ENCODE measurements around the gene CIDEB. TPM values are rescaled to one million over a fixed set of nuclear protein-coding genes. Genes with fewer than 3 reads are reported as not detected.

The CIDEB gene
- total and polyA plus RNA-seq, 2 donors (not counting 1 experiment from before 2014, with no cell fraction given), result 26.2 to 32.8 TPM

DNA sequence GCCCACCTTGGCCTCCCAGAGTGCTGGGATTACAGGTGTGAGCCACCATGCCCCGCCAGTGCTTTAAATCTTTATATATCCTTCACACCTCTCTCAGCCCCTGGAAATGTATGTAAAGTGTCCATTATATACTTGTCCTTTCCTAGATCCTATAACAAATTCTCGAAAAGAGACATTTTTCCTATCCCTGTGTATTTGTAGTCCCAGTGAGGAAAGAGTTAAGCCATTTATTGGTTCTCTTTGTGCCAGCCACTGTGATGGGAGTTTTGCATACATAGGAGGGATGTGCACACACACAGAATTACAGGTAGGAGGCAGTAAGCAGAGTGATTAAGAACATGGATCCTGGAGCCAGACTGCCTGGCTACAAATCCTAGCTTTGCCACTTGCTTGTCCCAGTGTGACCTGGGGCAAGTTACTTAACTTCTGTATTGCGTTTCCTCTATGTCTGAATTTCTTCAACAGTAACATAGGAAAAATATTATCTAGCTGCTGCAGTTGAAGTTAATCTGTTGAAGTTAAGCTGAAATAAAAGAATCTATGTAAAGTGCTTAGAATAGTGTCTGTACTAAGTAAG lies 34.3 kb downstream of the CIDEB start:
- no peaks in the 10 kb centered on the region for H3K27me3 Mint-ChIP-seq
- POLR2A ChIA-PET, result interaction anchor here (0.7 to 2.0 kb wide), 5 partner anchors 16 to 157 kb away, joined by 3 to 11 read pairs (median 4); partner anchors contain the start of gene TINF2
- no peak overlapping the region for H3K4me3 ChIP-seq (ENCODE audit: control extremely low read depth in 1 of 5, extremely low read depth in 1 of 5, insufficient read depth in 1 of 5, low read depth in 2 of 5, low read length in 4 of 5)
- intact Hi-C loops (cut with micrococcal nuclease), result loop anchor here (10.0 kb wide), 1 partner anchor 129 kb away; the partner anchor contains the start of genes EMC9, PSME2 and RNF31
- peak overlapping the region; percentile 52 for H3K4me2 ChIP-seq (replicated peaks; ENCODE audit: low read depth, low read length, poor library complexity, severe bottlenecking)
- peak overlapping the region; percentile 76 to 81 for H3K27ac ChIP-seq (ENCODE audit: low read length in 2 of 2)
- no peak overlapping the region for H3K9ac ChIP-seq (ENCODE audit: low read length)
- H3K9me3 ChIP-seq (ENCODE audit: control extremely low read depth in 1 of 3, control insufficient read depth in 2 of 3, insufficient read depth in 1 of 3, low read length in 2 of 3), result peaks cover 0 to 10% (median 0%) of the 10 kb centered on the region in 3 donors
- peaks cover 0 to 10% of the 10 kb centered on the region in 2 experiments for H3K36me3 ChIP-seq (replicated peaks in 1 of 2; ENCODE audit: control extremely low read depth in 1 of 2, control insufficient read depth in 1 of 2, extremely low read depth in 1 of 2, insufficient read depth in 2 of 2, low read length in 1 of 2)
- peaks cover 30% of the 10 kb centered on the region for H3K79me2 ChIP-seq (ENCODE audit: control insufficient read depth, insufficient read depth, low read length)
- TF ChIP-seq, protein P1, sequence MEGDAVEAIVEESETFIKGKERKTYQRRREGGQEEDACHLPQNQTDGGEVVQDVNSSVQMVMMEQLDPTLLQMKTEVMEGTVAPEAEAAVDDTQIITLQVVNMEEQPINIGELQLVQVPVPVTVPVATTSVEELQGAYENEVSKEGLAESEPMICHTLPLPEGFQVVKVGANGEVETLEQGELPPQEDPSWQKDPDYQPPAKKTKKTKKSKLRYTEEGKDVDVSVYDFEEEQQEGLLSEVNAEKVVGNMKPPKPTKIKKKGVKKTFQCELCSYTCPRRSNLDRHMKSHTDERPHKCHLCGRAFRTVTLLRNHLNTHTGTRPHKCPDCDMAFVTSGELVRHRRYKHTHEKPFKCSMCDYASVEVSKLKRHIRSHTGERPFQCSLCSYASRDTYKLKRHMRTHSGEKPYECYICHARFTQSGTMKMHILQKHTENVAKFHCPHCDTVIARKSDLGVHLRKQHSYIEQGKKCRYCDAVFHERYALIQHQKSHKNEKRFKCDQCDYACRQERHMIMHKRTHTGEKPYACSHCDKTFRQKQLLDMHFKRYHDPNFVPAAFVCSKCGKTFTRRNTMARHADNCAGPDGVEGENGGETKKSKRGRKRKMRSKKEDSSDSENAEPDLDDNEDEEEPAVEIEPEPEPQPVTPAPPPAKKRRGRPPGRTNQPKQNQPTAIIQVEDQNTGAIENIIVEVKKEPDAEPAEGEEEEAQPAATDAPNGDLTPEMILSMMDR (IDR thresholded peaks at IDR 0.05), result no peak
- no peak for TF ChIP-seq EZH2 (IDR thresholded peaks at IDR 0.05; ENCODE audit: borderline replicate concordance, insufficient read depth, low read depth, low read length, poor library complexity, severe bottlenecking)
- H2AFZ ChIP-seq (ENCODE audit: insufficient read depth, low read depth, low read length, poor library complexity, severe bottlenecking), result peak overlapping the region; percentile 10
- H3K4me3 Mint-ChIP-seq, result peak overlapping the region; percentile 58
- DNase-seq (no peak), ATAC-seq (ENCODE audit: low read depth) (no peak)
- CTCF ChIA-PET, result interaction anchor here (0.7 to 2.4 kb wide), 8 partner anchors 10 to 437 kb away, joined by 3 to 19 read pairs (median 5); partner anchors contain the start of genes CIDEB, LTB4R and TINF2
- H3K9me3 Mint-ChIP-seq (ENCODE audit: insufficient read depth), result no peaks in the 10 kb centered on the region
- H3K4me1 ChIP-seq (ENCODE audit: control insufficient read depth in 2 of 2, insufficient read depth in 2 of 2, low read length in 2 of 2), result peaks cover 49 to 57% of the 10 kb centered on the region in 2 donors
- H3K27me3 ChIP-seq (replicated peaks in 1 of 4; ENCODE audit: control extremely low read depth in 1 of 4, control insufficient read depth in 3 of 4, insufficient read depth in 4 of 4, low read length in 3 of 4), result no peaks in the 10 kb centered on the region
- no CpG with 5 or more reads among the region's 3 CpGs for WGBS (ENCODE audit: insufficient coverage)
- peak overlapping the region; percentile 89 for H3K27ac Mint-ChIP-seq
- H4K20me1 ChIP-seq (ENCODE audit: control insufficient read depth, insufficient read depth, low read length, poor library complexity, severe bottlenecking), result no peaks in the 10 kb centered on the region
- peaks cover 69% of the 10 kb centered on the region for H3K4me1 Mint-ChIP-seq

DNA sequence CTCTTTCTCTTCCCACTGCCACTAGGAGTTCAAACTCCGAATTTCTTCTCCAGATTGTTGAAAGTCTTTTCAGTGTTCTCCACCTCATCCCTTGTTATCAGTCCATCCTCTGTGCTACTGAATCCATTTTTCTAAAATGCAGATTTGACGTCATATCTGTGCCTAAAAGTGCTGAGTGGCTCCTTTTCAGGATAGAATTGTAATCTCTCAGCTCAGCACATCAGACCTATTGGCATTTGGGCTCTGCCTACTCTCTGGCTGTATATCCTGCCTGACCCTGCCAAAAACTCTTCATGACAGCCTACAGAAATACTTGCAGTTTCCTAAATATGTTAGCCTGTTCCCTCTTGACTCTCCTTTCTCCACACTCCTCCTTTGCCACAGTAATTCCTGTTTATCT lies 35.3 kb downstream of the CIDEB start:
- peak overlapping the region; percentile 94 for H3K4me3 Mint-ChIP-seq
- Histone ChIP-seq H3K27ac (ENCODE audit: low read length in 2 of 2) (peak overlapping the region; percentile 93 to 97), H3K4me2 (replicated peaks; ENCODE audit: low read depth, low read length, poor library complexity, severe bottlenecking) (peak overlapping the region; percentile 86), H3K79me2 (ENCODE audit: control insufficient read depth, insufficient read depth, low read length) (peaks cover 30% of the 10 kb centered on the region), H3K9ac (ENCODE audit: low read length) (peak overlapping the region; percentile 71), H4K20me1 (ENCODE audit: control insufficient read depth, insufficient read depth, low read length, poor library complexity, severe bottlenecking) (no peaks in the 10 kb centered on the region), H2AFZ (ENCODE audit: insufficient read depth, low read depth, low read length, poor library complexity, severe bottlenecking) (no peak overlapping the region), H3K27me3 (replicated peaks in 1 of 4; ENCODE audit: control extremely low read depth in 1 of 4, control insufficient read depth in 3 of 4, insufficient read depth in 4 of 4, low read length in 3 of 4) (no peaks in the 10 kb centered on the region), H3K36me3 (replicated peaks in 1 of 2; ENCODE audit: control extremely low read depth in 1 of 2, control insufficient read depth in 1 of 2, extremely low read depth in 1 of 2, insufficient read depth in 2 of 2, low read length in 1 of 2) (peaks cover 0 to 18% of the 10 kb centered on the region in 2 experiments), H3K4me1 (ENCODE audit: control insufficient read depth in 2 of 2, insufficient read depth in 2 of 2, low read length in 2 of 2) (peaks cover 39 to 47% of the 10 kb centered on the region in 2 donors), H3K4me3 (ENCODE audit: control extremely low read depth in 1 of 5, extremely low read depth in 1 of 5, insufficient read depth in 1 of 5, low read depth in 2 of 5, low read length in 4 of 5) (no peak overlapping the region), H3K9me3 (ENCODE audit: control extremely low read depth in 1 of 3, control insufficient read depth in 2 of 3, insufficient read depth in 1 of 3, low read length in 2 of 3) (peaks cover 0 to 3% (median 0%) of the 10 kb centered on the region in 3 donors)
- H3K27ac Mint-ChIP-seq, result peak overlapping the region; percentile 94
- 100% methylated on average over 2 of the region's 2 CpGs for WGBS (ENCODE audit: insufficient coverage)
- TF ChIP-seq, protein P1 (IDR thresholded peaks at IDR 0.05), result no peak
- peaks cover 59% of the 10 kb centered on the region for H3K4me1 Mint-ChIP-seq
- no peak for DNase-seq
- no peak for ATAC-seq (ENCODE audit: low read depth)
- H3K9me3 Mint-ChIP-seq (ENCODE audit: insufficient read depth), result no peaks in the 10 kb centered on the region
- H3K27me3 Mint-ChIP-seq, result no peaks in the 10 kb centered on the region
- ChIA-PET POLR2A (interaction anchor here (1.3 to 2.9 kb wide), 4 partner anchors 30 to 131 kb away, joined by 4 to 51 read pairs (median 8); partner anchors contain the start of genes EMC9, LTB4R2, TINF2 and TM9SF1), CTCF (interaction anchor here (0.7 to 4.2 kb wide), 8 partner anchors 11 to 60 kb away, joined by 3 to 40 read pairs (median 18); partner anchors contain the start of genes CHMP4A, MDP1 and TINF2)
- intact Hi-C loops (cut with micrococcal nuclease), result loop anchor here (10.0 kb wide), 1 partner anchor 128 kb away; the partner anchor contains the start of genes EMC9, PSME2 and RNF31

All from B cell (primary cell).